ENCODE measurements around the gene OXA1L. TPM values are rescaled to one million over a fixed set of nuclear protein-coding genes. Genes with fewer than 3 reads are reported as not detected.
"Not testable (repeated sequence)": the region's sequence is repeated elsewhere in the genome, so short reads cannot be mapped to it uniquely, and the experiment has no call there.

Gene OXA1L
- total RNA-seq, 1 experiment from 2014 or later: 71.3 TPM

GRCh38 chr14:22735096-22735495, 31.4 kb upstream of the OXA1L start:
- Histone ChIP-seq H3K27ac (ENCODE audit: low read length) (no peak overlapping the region), H3K27me3 (ENCODE audit: control insufficient read depth, insufficient read depth, low read length) (no peaks in the 10 kb centered on the region), H3K4me1 (ENCODE audit: control insufficient read depth, insufficient read depth, low read length) (no peaks in the 10 kb centered on the region), H3K36me3 (ENCODE audit: control insufficient read depth, insufficient read depth, low read length) (no peaks in the 10 kb centered on the region), H3K4me3 (ENCODE audit: low read depth in 2 of 2, low read length in 2 of 2) (no peak overlapping the region), H3K9me3 (ENCODE audit: control insufficient read depth, insufficient read depth, low read depth, low read length) (no peaks in the 10 kb centered on the region)
- TF ChIP-seq TCF7L2 (IDR thresholded peaks at IDR 0.05; ENCODE audit: low read depth, low read length) (no peak), POLR2AphosphoS5 (IDR thresholded peaks at IDR 0.05; ENCODE audit: low read depth, low read length) (no peak), SIN3A (IDR thresholded peaks at IDR 0.05; ENCODE audit: borderline replicate concordance, insufficient read depth, low read depth, low read length) (no peak)
- TF ChIP-seq, protein P1, sequence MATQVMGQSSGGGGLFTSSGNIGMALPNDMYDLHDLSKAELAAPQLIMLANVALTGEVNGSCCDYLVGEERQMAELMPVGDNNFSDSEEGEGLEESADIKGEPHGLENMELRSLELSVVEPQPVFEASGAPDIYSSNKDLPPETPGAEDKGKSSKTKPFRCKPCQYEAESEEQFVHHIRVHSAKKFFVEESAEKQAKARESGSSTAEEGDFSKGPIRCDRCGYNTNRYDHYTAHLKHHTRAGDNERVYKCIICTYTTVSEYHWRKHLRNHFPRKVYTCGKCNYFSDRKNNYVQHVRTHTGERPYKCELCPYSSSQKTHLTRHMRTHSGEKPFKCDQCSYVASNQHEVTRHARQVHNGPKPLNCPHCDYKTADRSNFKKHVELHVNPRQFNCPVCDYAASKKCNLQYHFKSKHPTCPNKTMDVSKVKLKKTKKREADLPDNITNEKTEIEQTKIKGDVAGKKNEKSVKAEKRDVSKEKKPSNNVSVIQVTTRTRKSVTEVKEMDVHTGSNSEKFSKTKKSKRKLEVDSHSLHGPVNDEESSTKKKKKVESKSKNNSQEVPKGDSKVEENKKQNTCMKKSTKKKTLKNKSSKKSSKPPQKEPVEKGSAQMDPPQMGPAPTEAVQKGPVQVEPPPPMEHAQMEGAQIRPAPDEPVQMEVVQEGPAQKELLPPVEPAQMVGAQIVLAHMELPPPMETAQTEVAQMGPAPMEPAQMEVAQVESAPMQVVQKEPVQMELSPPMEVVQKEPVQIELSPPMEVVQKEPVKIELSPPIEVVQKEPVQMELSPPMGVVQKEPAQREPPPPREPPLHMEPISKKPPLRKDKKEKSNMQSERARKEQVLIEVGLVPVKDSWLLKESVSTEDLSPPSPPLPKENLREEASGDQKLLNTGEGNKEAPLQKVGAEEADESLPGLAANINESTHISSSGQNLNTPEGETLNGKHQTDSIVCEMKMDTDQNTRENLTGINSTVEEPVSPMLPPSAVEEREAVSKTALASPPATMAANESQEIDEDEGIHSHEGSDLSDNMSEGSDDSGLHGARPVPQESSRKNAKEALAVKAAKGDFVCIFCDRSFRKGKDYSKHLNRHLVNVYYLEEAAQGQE (IDR thresholded peaks at IDR 0.05; ENCODE audit: insufficient read depth in 1 of 2, low read depth in 2 of 2, low read length in 1 of 2): no peak
- TF ChIP-seq, protein P2, sequence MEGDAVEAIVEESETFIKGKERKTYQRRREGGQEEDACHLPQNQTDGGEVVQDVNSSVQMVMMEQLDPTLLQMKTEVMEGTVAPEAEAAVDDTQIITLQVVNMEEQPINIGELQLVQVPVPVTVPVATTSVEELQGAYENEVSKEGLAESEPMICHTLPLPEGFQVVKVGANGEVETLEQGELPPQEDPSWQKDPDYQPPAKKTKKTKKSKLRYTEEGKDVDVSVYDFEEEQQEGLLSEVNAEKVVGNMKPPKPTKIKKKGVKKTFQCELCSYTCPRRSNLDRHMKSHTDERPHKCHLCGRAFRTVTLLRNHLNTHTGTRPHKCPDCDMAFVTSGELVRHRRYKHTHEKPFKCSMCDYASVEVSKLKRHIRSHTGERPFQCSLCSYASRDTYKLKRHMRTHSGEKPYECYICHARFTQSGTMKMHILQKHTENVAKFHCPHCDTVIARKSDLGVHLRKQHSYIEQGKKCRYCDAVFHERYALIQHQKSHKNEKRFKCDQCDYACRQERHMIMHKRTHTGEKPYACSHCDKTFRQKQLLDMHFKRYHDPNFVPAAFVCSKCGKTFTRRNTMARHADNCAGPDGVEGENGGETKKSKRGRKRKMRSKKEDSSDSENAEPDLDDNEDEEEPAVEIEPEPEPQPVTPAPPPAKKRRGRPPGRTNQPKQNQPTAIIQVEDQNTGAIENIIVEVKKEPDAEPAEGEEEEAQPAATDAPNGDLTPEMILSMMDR (IDR thresholded peaks at IDR 0.05): no peak
- in situ Hi-C loops (cut with HindIII; ENCODE audit: low pct_unique_long_range_greater_than_20kb, low sequenced_read_pairs) (no loop called here), intact Hi-C loops (cut with micrococcal nuclease; ENCODE audit: unreplicated experiment) (no loop called here)
- CTCF ChIA-PET: no interaction called here
- ATAC-seq: no peak
- DNase-seq (ENCODE audit: low read depth, low spot score): no peak
- POLR2A ChIA-PET: interaction anchor here (0.6 kb wide), 1 partner anchor 46 kb away, joined by 3 read pairs; no protein-coding TSS in a partner anchor
- no TSS peak for BruUV-seq (replicated peaks)

DNA sequence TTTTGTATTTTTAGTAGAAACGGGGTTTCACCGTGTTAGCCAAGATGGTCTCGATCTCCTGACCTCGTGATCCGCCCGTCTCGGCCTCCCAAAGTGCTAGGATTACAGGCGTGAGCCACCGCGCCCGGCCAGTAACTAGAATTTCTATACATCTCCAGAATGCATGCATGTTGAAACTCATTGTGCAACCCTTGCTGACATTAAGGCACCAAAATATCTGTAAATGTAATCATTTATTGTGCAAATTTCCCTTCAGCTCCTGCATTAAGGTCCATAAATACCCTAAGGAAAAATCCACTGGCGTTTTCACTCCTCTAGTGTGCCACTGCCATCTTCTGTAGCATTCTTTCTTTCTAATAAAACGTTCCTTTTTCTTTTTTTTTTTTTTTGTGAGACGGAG, 30.1 kb upstream of the OXA1L start:
- H3K4me3 ChIP-seq (ENCODE audit: low read depth in 2 of 2, low read length in 2 of 2); DNase-seq (ENCODE audit: low read depth, low spot score); intact Hi-C loops (cut with micrococcal nuclease; ENCODE audit: unreplicated experiment); H3K4me1 ChIP-seq (ENCODE audit: control insufficient read depth, insufficient read depth, low read length); H3K27ac ChIP-seq (ENCODE audit: low read length); H3K27me3 ChIP-seq (ENCODE audit: control insufficient read depth, insufficient read depth, low read length); BruUV-seq (replicated peaks); H3K9me3 ChIP-seq (ENCODE audit: control insufficient read depth, insufficient read depth, low read depth, low read length); H3K36me3 ChIP-seq (ENCODE audit: control insufficient read depth, insufficient read depth, low read length); POLR2A ChIA-PET; in situ Hi-C loops (cut with HindIII; ENCODE audit: low pct_unique_long_range_greater_than_20kb, low sequenced_read_pairs); ATAC-seq: not testable (repeated sequence)
- CTCF ChIA-PET: interaction anchor here (0.7 kb wide), 1 partner anchor 78 kb away, joined by 7 read pairs; no protein-coding TSS in a partner anchor

- intact Hi-C loops (cut with micrococcal nuclease; ENCODE audit: unreplicated experiment): no loop called here
- ChIA-PET CTCF (no interaction called here), POLR2A (no interaction called here)
- Histone ChIP-seq H3K27ac (ENCODE audit: low read length) (no peak overlapping the region), H3K36me3 (ENCODE audit: control insufficient read depth, insufficient read depth, low read length) (no peaks in the 10 kb centered on the region), H3K4me1 (ENCODE audit: control insufficient read depth, insufficient read depth, low read length) (no peaks in the 10 kb centered on the region), H3K4me3 (ENCODE audit: low read depth in 2 of 2, low read length in 2 of 2) (no peak overlapping the region), H3K9me3 (ENCODE audit: control insufficient read depth, insufficient read depth, low read depth, low read length) (no peaks in the 10 kb centered on the region), H3K27me3 (ENCODE audit: control insufficient read depth, insufficient read depth, low read length) (no peaks in the 10 kb centered on the region)
- ATAC-seq: no peak
- TF ChIP-seq, protein P1 (IDR thresholded peaks at IDR 0.05; ENCODE audit: insufficient read depth in 1 of 2, low read depth in 2 of 2, low read length in 1 of 2): no peak
- TF ChIP-seq TCF7L2 (IDR thresholded peaks at IDR 0.05; ENCODE audit: low read depth, low read length) (no peak), SIN3A (IDR thresholded peaks at IDR 0.05; ENCODE audit: borderline replicate concordance, insufficient read depth, low read depth, low read length) (no peak), POLR2AphosphoS5 (IDR thresholded peaks at IDR 0.05; ENCODE audit: low read depth, low read length) (no peak)
- TF ChIP-seq, protein P2 (IDR thresholded peaks at IDR 0.05): no peak
- BruUV-seq (replicated peaks): no TSS peak
- in situ Hi-C loops (cut with HindIII; ENCODE audit: low pct_unique_long_range_greater_than_20kb, low sequenced_read_pairs): no loop called here
- no peak for DNase-seq (ENCODE audit: low read depth, low spot score)
These were observed 29.4 kb upstream of the OXA1L start for GRCh38 chr14:22737052-22737451.

All from Panc1 (cell line).